Activated naive CD8-positive, alpha-beta T cell treated with anti-CD3 and anti-CD28 coated beads, Interleukin-2, amount 10 ng/mL, durations not matched to agents 7 days and 5 days (primary cell): Measurements from ENCODE around the gene ASB16. TPM values are rescaled to one million over a fixed set of nuclear protein-coding genes. Genes with fewer than 3 reads are reported as not detected.
A peak's percentile ranks its signal among the peaks of the same experiment; 100 is the strongest.

Source experiments
- ATAC-seq: fragments of 150-1000 bp; cut with Tn5 transposase; one replicate; pipeline ENCODE4 v1.10.0; 2021; ENCODE audit warnings: low read depth, moderate library complexity
- POLR2A ChIA-PET: fragments of 350-600 bp; sonication (Branson Sonifier 250); formaldehyde crosslinking; loops from one replicate; lab custom pipeline; 2021; ENCODE audit warnings: antibody characterized with exemption; lab: Charles Lee
- DNase-seq: peaks from one replicate; pipeline ENCODE4 v3.0.0; 2021
- H3K27ac Mint-ChIP-seq: one replicate; pipeline ENCODE4 v1.8.0; 2022; ENCODE audit warnings: mild to moderate bottlenecking, mixed read lengths
- H3K27me3 Mint-ChIP-seq: one replicate; pipeline ENCODE4 v1.8.0; 2022; ENCODE audit warnings: mild to moderate bottlenecking, moderate library complexity, mixed read lengths
- H3K36me3 Mint-ChIP-seq: one replicate; pipeline ENCODE4 v1.8.0; 2021; ENCODE audit warnings: mild to moderate bottlenecking, mixed read lengths
- H3K4me1 Mint-ChIP-seq: one replicate; pipeline ENCODE4 v1.8.0; 2021; ENCODE audit warnings: mixed read lengths
- H3K4me3 Mint-ChIP-seq: one replicate; pipeline ENCODE4 v1.8.0; 2022; ENCODE audit warnings: mild to moderate bottlenecking, moderate library complexity, mixed read lengths
- H3K9me3 Mint-ChIP-seq: one replicate; pipeline ENCODE4 v1.8.0; 2021; ENCODE audit warnings: mixed read lengths
- microRNA-seq: library from miRNA; unstranded; fragments of <30 nt; microRNA quantifications from one replicate; pipeline ENCODE4 v1.2.0, GENCODE V29; 2022
- total RNA-seq, 2 experiments: library from RNA; stranded (reverse); gene quantifications; one replicate each; pipeline ENCODE4 v1.2.3, GENCODE V29; 2021

ASB16 gene
- total RNA-seq, 2 experiments from 2014 or later: 0.19 to 0.51 TPM

DNA sequence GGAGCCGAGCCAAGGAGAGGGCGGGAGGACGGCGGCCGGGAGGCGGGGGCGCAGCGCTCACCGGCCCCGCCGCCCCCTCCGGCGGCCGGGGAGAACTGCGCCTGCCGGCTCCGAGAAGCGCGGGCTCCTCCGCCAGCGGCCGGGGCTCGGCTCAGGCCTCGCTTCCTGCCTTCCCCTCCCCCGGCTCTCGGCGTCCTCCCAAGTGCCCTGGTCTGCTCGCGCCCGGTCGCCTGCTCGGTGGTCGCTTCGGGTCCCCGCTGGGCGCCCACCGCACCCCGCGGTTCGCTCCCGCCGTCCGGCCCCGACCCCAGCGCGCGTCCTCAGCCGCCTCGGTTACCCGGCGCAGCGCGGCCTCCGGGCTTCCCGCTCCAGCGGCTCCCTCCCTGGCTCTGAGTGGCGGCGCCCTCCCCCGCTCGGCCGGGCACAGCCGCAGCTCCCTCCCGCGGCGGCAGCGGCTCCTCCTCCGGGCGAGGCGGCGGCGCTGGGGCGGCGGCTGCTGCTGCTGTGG, 48.7 kb downstream of the ASB16 start:
- Mint-ChIP-seq H3K4me3 (peak overlapping the region; percentile 16), H3K4me1 (peaks cover 39% of the 10 kb centered on the region), H3K9me3 (no peaks in the 10 kb centered on the region), H3K27ac (no peak overlapping the region), H3K27me3 (no peaks in the 10 kb centered on the region), H3K36me3 (peaks cover 31% of the 10 kb centered on the region)
- ATAC-seq (peak; percentile 42), DNase-seq (peak; percentile 87)
- POLR2A ChIA-PET: interaction anchor here (0.8 to 6.4 kb wide), 8 partner anchors 8 to 153 kb away, joined by 3 to 82 read pairs (median 34); partner anchors contain the start of genes LSM12, SLC25A39 and TMUB2

DNA sequence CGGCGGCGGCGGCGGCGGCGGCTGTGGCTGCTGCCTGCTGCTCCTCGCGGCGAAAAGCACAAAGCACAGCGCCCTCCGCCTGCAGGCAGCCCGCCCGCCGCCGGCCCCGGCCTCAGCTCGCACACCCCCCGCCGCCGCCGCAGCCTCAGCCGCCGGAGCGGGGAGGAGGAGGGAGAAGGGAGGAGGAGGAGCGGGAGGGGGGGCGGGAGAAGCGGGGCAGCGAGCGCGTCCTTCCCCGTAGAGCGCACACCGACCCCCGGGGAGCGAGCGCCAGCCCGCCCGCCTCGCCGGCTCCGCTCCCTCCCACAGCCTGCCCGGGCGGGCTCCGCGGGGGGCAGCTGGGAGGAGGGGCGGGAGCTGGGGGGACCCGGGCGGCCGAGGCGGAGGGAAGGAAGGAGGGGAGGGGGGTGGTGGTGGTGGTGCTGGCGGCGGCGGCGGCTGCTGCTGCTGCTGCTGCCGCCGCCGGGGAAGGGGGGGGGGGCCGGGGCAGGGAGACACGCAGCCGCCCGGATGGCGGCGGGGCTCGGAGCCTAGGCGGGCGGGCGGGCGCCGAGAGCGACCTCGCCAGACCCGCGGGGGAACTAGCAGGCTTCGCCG, 49.2 kb downstream of the ASB16 start, which contains the start of gene UBTF:
Gene UBTF, minus strand, starts transcription at position 60 of the 597 bp plus-strand sequence. CDS start 1,446 bp downstream, outside the sequence.
- DNase-seq (peak; percentile 81), ATAC-seq (peak; percentile 7)
- POLR2A ChIA-PET: interaction anchor here (0.7 to 6.4 kb wide), 12 partner anchors 9 to 153 kb away, joined by 3 to 82 read pairs (median 9); partner anchors contain the start of genes LSM12, SLC25A39 and TMUB2
- H3K4me3 Mint-ChIP-seq: peak within 1 kb of the TSS; percentile 99
- H3K4me1 Mint-ChIP-seq: peaks cover 37% of the 10 kb centered on the region
- H3K27me3 Mint-ChIP-seq: peaks cover under 1% of the 10 kb centered on the region
- H3K9me3 Mint-ChIP-seq: no peaks in the 10 kb centered on the region
- peaks cover 28% of the 10 kb centered on the region for H3K36me3 Mint-ChIP-seq
- H3K27ac Mint-ChIP-seq: peak within 1 kb of the TSS; percentile 97

- Mint-ChIP-seq H3K4me3 (peak overlapping the region; percentile 93), H3K36me3 (peaks cover 21% of the 10 kb centered on the region), H3K4me1 (peaks cover 30% of the 10 kb centered on the region), H3K27ac (peak overlapping the region; percentile 97), H3K27me3 (peaks cover 3% of the 10 kb centered on the region), H3K9me3 (no peaks in the 10 kb centered on the region)
- POLR2A ChIA-PET: interaction anchor here (0.6 to 6.4 kb wide), 21 partner anchors 10 to 154 kb away, joined by 3 to 82 read pairs (median 5); partner anchors contain the start of genes ATXN7L3, LSM12, RUNDC3A and SLC25A39
- DNase-seq: peak; percentile 74
- ATAC-seq: peak; percentile 17
Measured at GRCh38 chr17:44220213-44221083, 49.9 kb downstream of the ASB16 start.

- H3K27ac Mint-ChIP-seq: peak overlapping the region; percentile 88
- peaks cover 13% of the 10 kb centered on the region for H3K36me3 Mint-ChIP-seq
- H3K4me1 Mint-ChIP-seq: peaks cover 21% of the 10 kb centered on the region
- POLR2A ChIA-PET: interaction anchor here (0.6 to 6.4 kb wide), 27 partner anchors 10 to 210 kb away, joined by 3 to 82 read pairs (median 4); partner anchors contain the start of genes ATXN7L3, HDAC5, RUNDC3A and SLC25A39
- DNase-seq (peak; percentile 71), ATAC-seq (peak; percentile 16)
- H3K27me3 Mint-ChIP-seq: peaks cover 3% of the 10 kb centered on the region
- H3K9me3 Mint-ChIP-seq: no peaks in the 10 kb centered on the region
- H3K4me3 Mint-ChIP-seq: peak overlapping the region; percentile 86
Measured at GRCh38 chr17:44221084-44221861, 50.8 kb downstream of the ASB16 start.

DNA sequence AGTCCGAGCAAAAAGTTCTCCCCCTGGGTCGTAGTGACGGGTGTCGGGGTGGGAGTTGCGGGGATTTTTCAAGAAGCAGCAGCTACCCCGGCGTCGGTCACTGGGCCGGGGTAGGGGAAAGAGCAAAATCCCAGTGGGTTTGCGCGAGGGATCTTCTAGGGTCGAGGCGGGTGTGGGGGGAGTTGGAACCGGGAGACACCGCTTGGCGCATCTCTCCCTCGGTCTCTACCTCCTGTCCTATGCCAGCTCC, 51.3 kb downstream of the ASB16 start:
- DNase-seq: peak; percentile 59
- Mint-ChIP-seq H3K4me3 (peak overlapping the region; percentile 86), H3K9me3 (no peaks in the 10 kb centered on the region), H3K36me3 (peaks cover 9% of the 10 kb centered on the region), H3K4me1 (peaks cover 16% of the 10 kb centered on the region), H3K27me3 (peaks cover 3% of the 10 kb centered on the region), H3K27ac (peak overlapping the region; percentile 88)
- POLR2A ChIA-PET: interaction anchor here (0.6 to 6.4 kb wide), 23 partner anchors 9 to 210 kb away, joined by 3 to 82 read pairs (median 4); partner anchors contain the start of genes ATXN7L3, HDAC5, RUNDC3A and SLC25A39
- no peak for ATAC-seq

DNA sequence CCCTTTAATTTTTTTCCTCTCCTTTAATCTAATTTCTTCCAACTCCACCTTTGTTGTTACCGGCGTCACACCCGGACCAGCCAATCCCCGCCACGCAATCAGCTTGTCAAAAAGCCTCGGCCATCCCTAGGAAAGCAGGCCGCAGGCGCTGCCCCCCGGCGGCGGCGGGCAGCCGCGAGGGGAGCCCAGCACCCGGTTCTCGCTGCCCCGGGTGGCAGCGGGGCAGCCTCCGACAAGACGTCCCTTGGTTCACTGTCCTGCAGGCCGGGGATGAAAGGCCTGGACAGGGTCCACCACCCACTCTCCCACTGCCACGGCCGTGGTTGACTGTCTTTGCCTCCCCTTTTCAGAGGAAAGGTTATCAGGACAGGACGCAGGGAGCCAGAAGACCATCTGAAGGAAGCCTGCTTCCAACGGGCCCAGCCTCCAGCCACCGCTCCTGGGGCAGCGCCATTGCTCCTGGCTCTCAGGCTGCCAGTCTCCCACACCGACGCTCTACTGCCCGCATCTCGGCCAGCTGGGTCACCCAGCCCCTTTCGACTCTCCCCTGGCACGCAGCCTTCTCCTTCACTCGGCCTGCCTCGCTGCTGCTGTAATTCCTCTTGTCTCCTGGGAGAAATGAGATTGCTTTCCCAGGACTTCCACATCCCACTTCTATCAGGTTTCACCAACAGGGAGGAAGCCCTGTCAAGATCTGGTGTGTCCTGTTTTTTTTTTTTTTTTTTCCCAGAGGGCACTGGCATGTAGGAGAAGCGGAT, 51.8 kb downstream of the ASB16 start:
- Mint-ChIP-seq H3K36me3 (peaks cover 6% of the 10 kb centered on the region), H3K27me3 (peaks cover 3% of the 10 kb centered on the region), H3K27ac (peak overlapping the region; percentile 88), H3K4me3 (peak overlapping the region; percentile 86), H3K9me3 (no peaks in the 10 kb centered on the region), H3K4me1 (peaks cover 13% of the 10 kb centered on the region)
- ATAC-seq (no peak), DNase-seq (no peak)
- POLR2A ChIA-PET: interaction anchor here (0.7 to 6.4 kb wide), 22 partner anchors 8 to 209 kb away, joined by 3 to 82 read pairs (median 5); partner anchors contain the start of genes ATXN7L3, HDAC5, RUNDC3A and SLC25A39

GRCh38 chr17:44223541-44224071, 53.1 kb downstream of the ASB16 start:
- Mint-ChIP-seq H3K4me3 (no peak overlapping the region), H3K36me3 (peaks cover 2% of the 10 kb centered on the region), H3K9me3 (no peaks in the 10 kb centered on the region), H3K27me3 (peaks cover 3% of the 10 kb centered on the region), H3K27ac (no peak overlapping the region), H3K4me1 (peaks cover 8% of the 10 kb centered on the region)
- DNase-seq (no peak), ATAC-seq (no peak)
- POLR2A ChIA-PET: interaction anchor here (1.4 to 1.9 kb wide), 2 partner anchors 11 to 13 kb away, joined by 5 to 7 read pairs; no protein-coding TSS in a partner anchor

Small RNA genes lying within 50 kb of the gene (microRNA-seq; reads per million reads assigned to microRNA genes)
- gene MIR6782: 2.1 reads per million

Other genes starting within 250 kb of the ASB16 start
- not detected for gene PPY, start 228.2 kb upstream of the ASB16 start, total RNA-seq
- not detected for gene PYY, start 216.8 kb upstream of the ASB16 start, total RNA-seq
- 1 to 10 TPM; 1.4 TPM for gene NAGS, start 166.1 kb upstream of the ASB16 start, total RNA-seq
- gene TMEM101, start 155.7 kb upstream of the ASB16 start, total RNA-seq: 10 to 100 TPM; 30.3 to 31.7 TPM
- 10 to 100 TPM; 46.9 to 51.4 TPM for gene LSM12, start 104.0 kb upstream of the ASB16 start, total RNA-seq
- 10 to 100 TPM; 18.7 to 18.8 TPM for gene G6PC3, start 100.0 kb upstream of the ASB16 start, total RNA-seq
- gene HDAC5, start 47.1 kb upstream of the ASB16 start, total RNA-seq: 10 to 100 TPM; 46.2 to 48.4 TPM
- gene HROB, start 28.8 kb upstream of the ASB16 start, total RNA-seq: 10 to 100 TPM; 13.2 to 14.3 TPM
- 10 to 100 TPM; 38.3 to 42.5 TPM for gene TMUB2, start 16.3 kb downstream of the ASB16 start, total RNA-seq
- 100 to 1,000 TPM; 116 TPM for gene ATXN7L3, start 29.2 kb downstream of the ASB16 start, total RNA-seq
- 100 to 1,000 TPM; 183 to 200 TPM for gene UBTF, start 49.0 kb downstream of the ASB16 start, total RNA-seq
- gene SLC4A1, start 97.4 kb downstream of the ASB16 start, total RNA-seq: not detected
- under 1 TPM in 1 of 2 experiments, not detected in 1; 0.50 TPM for gene RUNDC3A, start 137.9 kb downstream of the ASB16 start, total RNA-seq
- gene SLC25A39, start 154.1 kb downstream of the ASB16 start, total RNA-seq: 100 to 1,000 TPM; 104 to 117 TPM
- gene GRN, start 174.6 kb downstream of the ASB16 start, total RNA-seq: 10 to 100 TPM; 53.5 to 58.8 TPM
- gene FAM171A2, start 193.1 kb downstream of the ASB16 start, total RNA-seq: under 1 TPM; 0.37 to 0.69 TPM
- under 1 TPM; 0.34 to 0.83 TPM for gene ITGA2B, start 218.9 kb downstream of the ASB16 start, total RNA-seq